Cardiac muscle cell (in vitro differentiated cells and primary cell): ENCODE data around the gene LDLRAD2. TPM values are rescaled to one million over a fixed set of nuclear protein-coding genes. Genes with fewer than 3 reads are reported as not detected.

Experiments used
- DNase-seq, 2 donors: peaks; one replicate each; pipeline versions ENCODE4 v3.0.0 to v3.0.0-alpha.2; 2010 to 2017; ENCODE audit warnings: low read depth in 1 of 2, low spot score in 1 of 2
- H3K27ac ChIP-seq: fragments of 200-600 bp; sonication (generic); 2 replicates; pipeline ENCODE4 v1.5.1; 2016
- H3K27me3 ChIP-seq: fragments of 200-600 bp; sonication (generic); 2 replicates; pipeline ENCODE4 v1.6.0; 2016; ENCODE audit warnings: control low read depth
- H3K36me3 ChIP-seq: fragments of 200-600 bp; sonication (generic); 2 replicates; pipeline ENCODE4 v1.5.1; 2016; ENCODE audit warnings: control low read depth
- H3K4me1 ChIP-seq: fragments of 200-600 bp; sonication (generic); 2 replicates; pipeline ENCODE4 v1.8.1; 2017; ENCODE audit warnings: low read depth, mild to moderate bottlenecking, mixed run types
- H3K4me3 ChIP-seq: fragments of 200-600 bp; sonication (generic); 2 replicates; pipeline ENCODE4 v1.5.1; 2016; ENCODE audit warnings: mild to moderate bottlenecking
- H3K9me3 ChIP-seq: fragments of 200-600 bp; sonication (generic); 2 replicates; pipeline ENCODE4 v1.5.1; 2017; ENCODE audit warnings: low read depth, mild to moderate bottlenecking, control low read depth
- polyA plus RNA-seq: library from polyadenylated mRNA; unstranded; fragments of >200 nt; fragmentation: Nextera tagmentation; extraction: Ambion mirVana; gene quantifications from 2 replicates; pipeline ENCODE4 v1.2.1, GENCODE V29; 2016
- total RNA-seq: library from RNA; depleted of rRNA; stranded (reverse); fragments of >200 nt; gene quantifications from 2 replicates; pipeline ENCODE4 v1.2.3, GENCODE V29; 2016
- TF ChIP-seq, protein P1 (sequence below): IDR thresholded peaks from 2 replicates; pipeline ENCODE4 v1.5.1; 2012; ENCODE audit warnings: low read depth, mild to moderate bottlenecking, low read length

Gene LDLRAD2
- total and polyA plus RNA-seq, 2 experiments from 2014 or later, result 0.77 to 3.4 TPM

DNA sequence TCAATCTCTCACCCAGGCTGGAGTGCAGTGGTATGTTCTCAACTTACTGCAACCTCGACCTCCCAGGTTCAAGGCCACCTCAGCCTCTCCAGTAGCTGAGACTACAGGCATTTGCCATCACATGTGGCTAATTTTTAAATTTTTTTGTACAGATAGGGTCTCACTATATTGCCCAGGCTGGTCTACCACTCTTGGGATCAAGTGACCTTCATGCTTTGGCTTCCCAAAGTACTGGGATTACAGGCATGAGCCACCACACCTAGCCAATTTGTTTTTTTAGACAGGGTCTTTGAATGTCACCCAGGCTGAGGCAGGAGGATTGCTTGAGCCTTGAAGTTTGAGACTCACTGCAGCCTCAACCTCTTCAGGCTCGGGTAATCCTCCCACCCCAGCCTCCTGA, 19.0 kb upstream of the LDLRAD2 start:
- Histone ChIP-seq H3K36me3 (no peaks in the 10 kb centered on the region), H3K27ac (no peak overlapping the region), H3K4me1 (no peaks in the 10 kb centered on the region), H3K9me3 (no peaks in the 10 kb centered on the region), H3K4me3 (no peak overlapping the region), H3K27me3 (no peaks in the 10 kb centered on the region)
- TF ChIP-seq, protein P1, sequence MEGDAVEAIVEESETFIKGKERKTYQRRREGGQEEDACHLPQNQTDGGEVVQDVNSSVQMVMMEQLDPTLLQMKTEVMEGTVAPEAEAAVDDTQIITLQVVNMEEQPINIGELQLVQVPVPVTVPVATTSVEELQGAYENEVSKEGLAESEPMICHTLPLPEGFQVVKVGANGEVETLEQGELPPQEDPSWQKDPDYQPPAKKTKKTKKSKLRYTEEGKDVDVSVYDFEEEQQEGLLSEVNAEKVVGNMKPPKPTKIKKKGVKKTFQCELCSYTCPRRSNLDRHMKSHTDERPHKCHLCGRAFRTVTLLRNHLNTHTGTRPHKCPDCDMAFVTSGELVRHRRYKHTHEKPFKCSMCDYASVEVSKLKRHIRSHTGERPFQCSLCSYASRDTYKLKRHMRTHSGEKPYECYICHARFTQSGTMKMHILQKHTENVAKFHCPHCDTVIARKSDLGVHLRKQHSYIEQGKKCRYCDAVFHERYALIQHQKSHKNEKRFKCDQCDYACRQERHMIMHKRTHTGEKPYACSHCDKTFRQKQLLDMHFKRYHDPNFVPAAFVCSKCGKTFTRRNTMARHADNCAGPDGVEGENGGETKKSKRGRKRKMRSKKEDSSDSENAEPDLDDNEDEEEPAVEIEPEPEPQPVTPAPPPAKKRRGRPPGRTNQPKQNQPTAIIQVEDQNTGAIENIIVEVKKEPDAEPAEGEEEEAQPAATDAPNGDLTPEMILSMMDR, result no peak
- DNase-seq, result no peak

DNA sequence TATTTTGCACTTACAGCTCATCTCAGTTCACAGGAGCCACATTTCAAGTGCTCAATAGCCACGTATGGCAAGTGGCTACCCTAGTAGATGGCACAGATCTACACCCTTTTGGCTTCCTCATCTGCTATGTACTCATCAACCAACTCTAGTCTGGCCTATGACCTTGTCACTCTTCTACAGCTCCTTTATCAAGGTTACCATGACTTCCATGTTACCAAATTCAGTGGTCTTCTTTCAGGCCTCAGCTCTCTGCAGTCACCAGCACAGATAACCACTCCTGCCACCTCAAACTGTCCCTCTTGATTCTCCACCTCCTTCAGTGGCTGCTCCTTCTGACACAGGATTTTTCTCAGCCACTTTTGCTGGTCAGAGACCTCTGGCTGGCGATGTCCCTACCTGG, 17.4 kb upstream of the LDLRAD2 start:
- no peak for DNase-seq
- H3K4me1 ChIP-seq, result no peaks in the 10 kb centered on the region
- TF ChIP-seq, protein P1, result no peak

DNA sequence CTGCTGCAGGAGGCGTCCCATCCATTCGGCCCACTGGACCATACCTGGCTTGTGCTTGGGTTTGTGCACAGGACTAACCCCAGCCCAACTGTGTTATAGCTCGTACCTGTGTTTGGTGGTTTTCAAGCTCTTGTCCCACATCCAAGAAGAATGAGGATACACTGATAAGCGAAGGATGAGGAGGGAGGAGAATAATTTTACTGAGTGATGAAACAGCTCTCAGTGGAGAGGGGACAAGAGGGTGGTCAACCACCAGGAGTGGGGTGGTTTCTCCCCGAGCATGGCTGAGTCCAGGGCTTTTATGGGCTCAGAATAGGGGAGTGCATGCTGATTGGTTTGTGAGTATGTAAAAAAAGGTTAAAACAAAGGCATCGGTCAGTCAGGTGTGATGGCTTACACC, 17.0 kb upstream of the LDLRAD2 start:
- Histone ChIP-seq H3K9me3 (no peaks in the 10 kb centered on the region), H3K4me1 (no peaks in the 10 kb centered on the region), H3K27me3 (no peaks in the 10 kb centered on the region), H3K4me3 (no peak overlapping the region), H3K27ac (no peak overlapping the region), H3K36me3 (no peaks in the 10 kb centered on the region)
- no peak for DNase-seq
- TF ChIP-seq, protein P1, result no peak

More for the DNA sequence above, 17.4 kb upstream of the LDLRAD2 start:
- no peak overlapping the region for H3K4me3 ChIP-seq
- H3K36me3 ChIP-seq, result no peaks in the 10 kb centered on the region
- no peaks in the 10 kb centered on the region for H3K27me3 ChIP-seq
- no peak overlapping the region for H3K27ac ChIP-seq
- no peaks in the 10 kb centered on the region for H3K9me3 ChIP-seq

DNA sequence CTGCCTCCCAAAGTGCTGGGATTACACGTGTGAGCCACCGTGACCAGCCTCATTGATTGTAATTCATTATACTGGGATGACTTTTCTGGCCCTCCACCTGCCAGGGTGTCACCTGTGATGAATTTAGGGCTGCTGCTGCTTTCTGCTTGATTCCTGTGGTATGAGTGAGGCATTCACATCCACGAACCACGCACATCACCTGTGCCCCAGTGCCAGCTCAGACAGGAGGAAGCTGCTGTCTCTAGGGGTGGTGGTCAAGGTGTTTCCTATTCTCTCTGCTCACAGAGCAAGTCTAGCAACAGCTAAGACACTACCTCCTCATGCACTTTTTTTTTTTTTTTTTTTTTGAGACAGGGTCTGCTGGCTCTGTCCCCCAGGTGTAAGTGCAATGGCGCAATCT, 12.3 kb upstream of the LDLRAD2 start:
- no peaks in the 10 kb centered on the region for H3K27me3 ChIP-seq
- H3K27ac ChIP-seq, result no peak overlapping the region
- H3K9me3 ChIP-seq, result no peaks in the 10 kb centered on the region
- DNase-seq, result no peak
- H3K4me3 ChIP-seq, result no peak overlapping the region
- TF ChIP-seq, protein P1, result no peak
- H3K36me3 ChIP-seq, result no peaks in the 10 kb centered on the region
- no peaks in the 10 kb centered on the region for H3K4me1 ChIP-seq

DNA sequence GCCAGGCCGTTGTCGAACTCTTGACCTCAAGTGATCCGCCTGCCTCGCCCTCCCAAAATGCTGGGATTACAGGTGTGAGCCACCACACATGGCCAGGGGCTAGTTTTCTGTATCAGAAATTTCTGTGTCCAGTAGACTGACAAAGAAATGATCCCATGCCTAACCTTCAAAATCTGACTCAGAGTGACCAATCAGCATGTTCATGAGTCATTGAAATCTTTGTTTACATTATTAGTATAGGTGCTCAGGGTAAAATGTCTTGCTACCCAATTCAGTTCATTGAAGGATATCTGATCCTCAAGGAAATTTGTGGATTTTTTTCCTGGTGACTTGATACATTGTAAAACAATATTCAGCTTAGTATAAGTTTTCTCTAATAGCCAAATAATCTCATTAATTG, 11.0 kb upstream of the LDLRAD2 start:
- H3K4me1 ChIP-seq, result no peaks in the 10 kb centered on the region
- no peak for DNase-seq
- no peaks in the 10 kb centered on the region for H3K27me3 ChIP-seq
- H3K36me3 ChIP-seq, result no peaks in the 10 kb centered on the region
- no peak overlapping the region for H3K4me3 ChIP-seq
- H3K9me3 ChIP-seq, result no peaks in the 10 kb centered on the region
- H3K27ac ChIP-seq, result no peak overlapping the region
- TF ChIP-seq, protein P1, result no peak

DNA sequence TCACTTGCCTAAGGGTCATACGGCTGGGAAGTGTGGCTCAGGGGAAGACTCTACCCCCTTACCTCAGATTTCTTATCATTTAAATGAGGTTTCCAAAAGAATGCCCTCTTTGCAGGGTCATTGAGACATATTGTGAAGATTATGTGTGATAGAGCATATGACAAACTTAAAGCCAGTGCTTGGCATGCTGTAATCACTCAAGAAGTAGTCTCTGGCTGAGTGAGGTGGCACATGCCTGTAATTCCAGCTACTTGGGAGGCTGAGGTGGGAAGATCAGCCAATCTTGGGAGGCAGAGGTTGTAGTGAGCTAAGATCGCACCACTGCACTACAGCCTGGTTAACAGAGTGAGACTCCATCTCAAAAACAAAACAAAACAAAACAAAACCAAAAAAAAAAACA, 7.5 kb upstream of the LDLRAD2 start:
- H3K27me3 ChIP-seq, result no peaks in the 10 kb centered on the region
- H3K9me3 ChIP-seq, result no peaks in the 10 kb centered on the region
- no peaks in the 10 kb centered on the region for H3K4me1 ChIP-seq
- H3K27ac ChIP-seq, result no peak overlapping the region
- no peak overlapping the region for H3K4me3 ChIP-seq
- TF ChIP-seq, protein P1, result no peak
- DNase-seq, result no peak
- no peaks in the 10 kb centered on the region for H3K36me3 ChIP-seq
